Gastrocnemius medialis (tissue), 4 donors: ENCODE data around the gene PTPRN2. TPM values are rescaled to one million over a fixed set of nuclear protein-coding genes. Genes with fewer than 3 reads are reported as not detected.

ENCODE experiments used
- ATAC-seq, 2 donors: fragments of 150-250 bp; one replicate each; pipeline ENCODE4 v1.9.1; 2016
- DNase-seq, 2 donors: peaks; one replicate each; pipeline ENCODE4 v3.0.0-alpha.2; 2019
- H3K27ac ChIP-seq, 4 donors: fragments of 200-600 bp; sonication (generic); 1 replicate in 1 of 4; 2 replicates in 3 of 4; pipeline ENCODE4 v1.5.1; 2016 to 2018; ENCODE audit warnings: mild to moderate bottlenecking in 2 of 4, moderate library complexity in 1 of 4
- H3K27me3 ChIP-seq, 3 donors: fragments of 200-600 bp; sonication (generic) in 2 of 3; 1 replicate in 1 of 3; 2 replicates in 2 of 3; pipeline versions ENCODE4 v1.5.1 to v1.6.0; 2016 to 2019; ENCODE audit warnings: mild to moderate bottlenecking in 1 of 3, moderate library complexity in 1 of 3
- H3K36me3 ChIP-seq, 2 donors: fragments of 200-600 bp; sonication (generic) in 1 of 2; one replicate each; pipeline ENCODE4 v1.5.1; 2017 to 2018
- H3K4me1 ChIP-seq, 2 donors: fragments of 200-600 bp; sonication (generic) in 1 of 2; one replicate each; pipeline ENCODE4 v1.5.1; 2016 to 2017; ENCODE audit warnings: mild to moderate bottlenecking in 2 of 2
- H3K4me3 ChIP-seq, 4 donors: fragments of 200-600 bp; sonication (generic) in 3 of 4; 1 replicate in 1 of 4; 2 replicates in 3 of 4; pipeline ENCODE4 v1.5.1; 2016 to 2019; ENCODE audit warnings: mild to moderate bottlenecking in 2 of 4
- H3K9me3 ChIP-seq, 3 donors: fragments of 200-600 bp; sonication (generic) in 2 of 3; 1 replicate in 1 of 3; 2 replicates in 2 of 3; pipeline ENCODE4 v1.5.1; 2016 to 2019
- CTCF ChIP-seq, 5 experiments: fragments of 450-650 bp in 3 of 5; fragments of 200-600 bp in 2 of 5; sonication (generic) in 2 of 5; IDR thresholded peaks in 4 of 5; conservative IDR thresholded peaks in 1 of 5; 1 replicate in 4 of 5; 2 replicates in 1 of 5; pipeline ENCODE4 v1.5.1; 2016 to 2019; ENCODE audit warnings: antibody characterized with exemption in 5 of 5, mild to moderate bottlenecking in 3 of 5, moderate library complexity in 3 of 5
- POLR2A ChIP-seq, 2 donors: fragments of 450-650 bp; IDR thresholded peaks; one replicate each; pipeline ENCODE4 v1.6.1; 2017; ENCODE audit warnings: antibody characterized with exemption in 2 of 2, mild to moderate bottlenecking in 2 of 2, moderate library complexity in 2 of 2
- in situ Hi-C, 4 donors: fragments of 200-750 bp; cut with MboI; loops; one replicate each; pipeline versions ENCODE4 v1.15.0 to v1.8.0; 2017; ENCODE audit warnings: low sequenced_read_pairs in 4 of 4
- intact Hi-C: fragments of 100-400 bp; cut with DNase I; formaldehyde crosslinking; loops from one replicate; pipeline ENCODE4 v1.15.1; 2023; ENCODE audit warnings: low total_unique reads
- total RNA-seq, 4 donors: library from RNA; depleted of rRNA; stranded (reverse); fragments of >200 nt; gene quantifications; one replicate each; pipeline versions ENCODE4 v1.1.0 to v1.2.3, GENCODE V29; 2016

The PTPRN2 gene
- total RNA-seq, 4 donors from 2014 or later, result 0.66 to 0.85 (median 0.81) TPM

GRCh38 chr7:157526913-157527634 lies 1060.5 kb downstream of the PTPRN2 start:
- DNase-seq, result no peak
- ATAC-seq, result no peak
- Histone ChIP-seq H3K27me3 (peaks cover 0 to 5% (median 0%) of the 10 kb centered on the region in 3 donors), H3K9me3 (peaks cover 0 to under 1% (median 0%) of the 10 kb centered on the region in 3 donors), H3K4me3 (no peak overlapping the region), H3K36me3 (no peaks in the 10 kb centered on the region), H3K27ac (no peak overlapping the region), H3K4me1 (no peaks in the 10 kb centered on the region)
- intact Hi-C loops (no loop called here), in situ Hi-C loops (no loop called here)
- TF ChIP-seq CTCF (IDR thresholded peaks at IDR 0.05 in 4 of 5, conservative IDR thresholded peaks at IDR 0.05 in 1 of 5) (no peak), POLR2A (IDR thresholded peaks at IDR 0.05) (no peak)

GRCh38 chr7:157526005-157526912 lies 1061.4 kb downstream of the PTPRN2 start:
- intact Hi-C loops, result no loop called here
- Histone ChIP-seq H3K27ac (no peak overlapping the region), H3K4me1 (no peaks in the 10 kb centered on the region), H3K9me3 (no peaks in the 10 kb centered on the region), H3K4me3 (no peak overlapping the region), H3K36me3 (no peaks in the 10 kb centered on the region), H3K27me3 (peaks cover 0 to 5% (median 0%) of the 10 kb centered on the region in 3 donors)
- no peak for DNase-seq
- TF ChIP-seq CTCF (IDR thresholded peaks at IDR 0.05 in 4 of 5, conservative IDR thresholded peaks at IDR 0.05 in 1 of 5), result no peak
- no peak for TF ChIP-seq POLR2A (IDR thresholded peaks at IDR 0.05)
- in situ Hi-C loops, result no loop called here
- no peak for ATAC-seq

GRCh38 chr7:157525491-157525915 lies 1062.1 kb downstream of the PTPRN2 start:
- no peak overlapping the region for H3K4me3 ChIP-seq
- ATAC-seq, result no peak
- no peaks in the 10 kb centered on the region for H3K36me3 ChIP-seq
- H3K27ac ChIP-seq, result no peak overlapping the region
- TF ChIP-seq POLR2A (IDR thresholded peaks at IDR 0.05), result no peak
- no peak for TF ChIP-seq CTCF (IDR thresholded peaks at IDR 0.05 in 4 of 5, conservative IDR thresholded peaks at IDR 0.05 in 1 of 5)
- H3K27me3 ChIP-seq, result peaks cover 0 to 5% (median 0%) of the 10 kb centered on the region in 3 donors
- no peak for DNase-seq
- H3K9me3 ChIP-seq, result no peaks in the 10 kb centered on the region
- in situ Hi-C loops (no loop called here), intact Hi-C loops (no loop called here)
- H3K4me1 ChIP-seq, result no peaks in the 10 kb centered on the region

- TF ChIP-seq CTCF (IDR thresholded peaks at IDR 0.05 in 4 of 5, conservative IDR thresholded peaks at IDR 0.05 in 1 of 5), result no peak
- no peak for TF ChIP-seq POLR2A (IDR thresholded peaks at IDR 0.05)
Measured at GRCh38 chr7:157524731-157525130, 1062.9 kb downstream of the PTPRN2 start.

More at GRCh38 chr7:157524731-157525130, 1062.9 kb downstream of the PTPRN2 start:
- Histone ChIP-seq H3K4me1 (no peaks in the 10 kb centered on the region), H3K9me3 (no peaks in the 10 kb centered on the region), H3K27ac (no peak overlapping the region), H3K4me3 (no peak overlapping the region), H3K27me3 (peaks cover 0 to 5% (median 0%) of the 10 kb centered on the region in 3 donors), H3K36me3 (no peaks in the 10 kb centered on the region)
- in situ Hi-C loops (no loop called here), intact Hi-C loops (no loop called here)
- ATAC-seq (no peak), DNase-seq (no peak)
